GM21528 (cell line): ENCODE data around the gene COPS4.
A peak's percentile ranks its signal among the peaks of the same experiment; 100 is the strongest.
"Not testable (repeated sequence)": the region's sequence is repeated elsewhere in the genome, so short reads cannot be mapped to it uniquely, and the experiment has no call there.

Source experiments
- ATAC-seq: cut with Tn5 transposase; IDR thresholded peaks from one replicate; pipeline ENCODE4 v1.9.1; 2021; ENCODE audit warnings: mild to moderate bottlenecking, moderate library complexity; ENCODE audit not compliant: unreplicated experiment, low FRiP score

COPS4 gene

GRCh38 chr4:83075311-83076095 is 40.5 kb downstream of the COPS4 start:
- ATAC-seq: no peak

GRCh38 chr4:83080561-83080960 is 45.6 kb downstream of the COPS4 start:
- no peak for ATAC-seq

GRCh38 chr4:83082777-83083176 is 47.8 kb downstream of the COPS4 start:
- no peak for ATAC-seq

GRCh38 chr4:83083925-83084475 is 49.0 kb downstream of the COPS4 start:
- ATAC-seq: no peak

- not testable (repeated sequence) for ATAC-seq
Measured at GRCh38 chr4:83084956-83085355, 50.0 kb downstream of the COPS4 start.

GRCh38 chr4:83089410-83090157 is 54.6 kb downstream of the COPS4 start:
- no peak for ATAC-seq

- no peak for ATAC-seq
Measured at GRCh38 chr4:83093060-83093640, 58.2 kb downstream of the COPS4 start.

GRCh38 chr4:83096397-83096796 is 61.4 kb downstream of the COPS4 start:
- ATAC-seq: no peak

GRCh38 chr4:83104991-83105390 is 70.0 kb downstream of the COPS4 start:
- no peak for ATAC-seq

GRCh38 chr4:83107631-83108030 is 72.6 kb downstream of the COPS4 start:
- ATAC-seq: no peak

GRCh38 chr4:83108101-83108861 is 73.3 kb downstream of the COPS4 start:
- no peak for ATAC-seq

GRCh38 chr4:83109480-83110222 is 74.7 kb downstream of the COPS4 start:
- peak; percentile 31 for ATAC-seq

- ATAC-seq: peak; percentile 68
Measured at GRCh38 chr4:83110223-83110945, 75.4 kb downstream of the COPS4 start.

GRCh38 chr4:83110970-83111750 is 76.2 kb downstream of the COPS4 start:
- ATAC-seq: no peak

- not testable (repeated sequence) for ATAC-seq
Measured at GRCh38 chr4:83111751-83112141, 76.8 kb downstream of the COPS4 start.

GRCh38 chr4:83112231-83112630 is 77.2 kb downstream of the COPS4 start:
- ATAC-seq: peak; percentile 43

- ATAC-seq: no peak
Measured at GRCh38 chr4:83112678-83113428, 77.9 kb downstream of the COPS4 start.

- ATAC-seq: no peak
Measured at GRCh38 chr4:83113429-83113786, 78.4 kb downstream of the COPS4 start.
